Panc1 (cell line): ENCODE measurements around the gene SSTR5.

Experiments used
- POLR2AphosphoS5 ChIP-seq: IDR thresholded peaks from 2 replicates; pipeline ENCODE4 v1.6.1; 2012; ENCODE audit warnings: mild to moderate bottlenecking, low read depth, low read length, moderate library complexity
- TF ChIP-seq, protein P1 (sequence below): fragments of 450-650 bp; IDR thresholded peaks from 2 replicates; pipeline ENCODE4 v1.5.1; 2017; ENCODE audit warnings: mild to moderate bottlenecking

DNA sequence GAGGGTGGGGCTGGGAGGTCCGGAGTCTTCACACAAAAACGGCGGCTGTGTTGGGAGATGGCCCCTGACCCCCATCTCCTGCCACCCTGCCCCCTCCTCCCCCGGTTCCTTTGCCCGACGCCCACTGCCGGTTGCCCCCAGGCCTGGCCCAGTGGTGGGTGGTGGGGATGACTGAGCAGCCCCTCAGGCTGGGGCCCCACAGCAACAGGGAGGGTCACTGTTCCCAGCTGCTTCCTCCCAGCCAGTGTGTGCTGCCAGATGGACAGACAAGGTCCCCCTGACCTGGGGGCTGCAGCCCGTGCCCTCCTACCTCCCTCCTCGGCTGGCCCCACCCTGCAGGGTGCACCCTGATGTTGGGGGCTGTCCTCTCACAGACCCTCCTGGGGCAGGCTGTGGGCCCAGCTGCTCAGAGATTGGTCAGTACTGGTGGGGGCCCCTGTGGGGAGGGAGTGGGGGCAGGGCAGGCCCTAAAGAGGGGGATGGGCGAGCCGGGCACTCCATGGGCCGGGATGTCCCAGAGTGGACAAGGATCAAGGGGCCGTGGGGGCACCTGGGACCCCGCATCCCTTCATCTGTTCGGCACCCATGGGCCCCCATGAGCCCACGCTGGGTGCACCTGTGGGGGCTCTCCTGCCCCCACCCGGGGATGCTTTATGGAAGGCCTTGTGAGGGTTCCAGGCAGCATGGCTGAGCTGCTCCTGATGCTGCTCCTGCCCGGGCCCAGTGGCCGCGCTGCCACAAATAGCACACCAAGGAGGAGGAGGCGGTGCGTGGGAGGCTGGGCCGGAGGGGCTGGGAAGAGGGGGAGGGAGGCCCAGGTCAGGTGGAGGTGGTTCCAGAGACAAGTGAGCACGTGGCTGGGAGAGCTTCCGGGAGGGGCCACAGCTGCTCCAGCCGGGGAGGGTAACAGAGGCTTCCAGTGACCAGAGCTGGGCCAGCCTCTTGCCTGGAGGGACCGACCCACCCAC lies 18.4 kb downstream of the SSTR5 start:
- TF ChIP-seq POLR2AphosphoS5 = no peak
- TF ChIP-seq, protein P1, sequence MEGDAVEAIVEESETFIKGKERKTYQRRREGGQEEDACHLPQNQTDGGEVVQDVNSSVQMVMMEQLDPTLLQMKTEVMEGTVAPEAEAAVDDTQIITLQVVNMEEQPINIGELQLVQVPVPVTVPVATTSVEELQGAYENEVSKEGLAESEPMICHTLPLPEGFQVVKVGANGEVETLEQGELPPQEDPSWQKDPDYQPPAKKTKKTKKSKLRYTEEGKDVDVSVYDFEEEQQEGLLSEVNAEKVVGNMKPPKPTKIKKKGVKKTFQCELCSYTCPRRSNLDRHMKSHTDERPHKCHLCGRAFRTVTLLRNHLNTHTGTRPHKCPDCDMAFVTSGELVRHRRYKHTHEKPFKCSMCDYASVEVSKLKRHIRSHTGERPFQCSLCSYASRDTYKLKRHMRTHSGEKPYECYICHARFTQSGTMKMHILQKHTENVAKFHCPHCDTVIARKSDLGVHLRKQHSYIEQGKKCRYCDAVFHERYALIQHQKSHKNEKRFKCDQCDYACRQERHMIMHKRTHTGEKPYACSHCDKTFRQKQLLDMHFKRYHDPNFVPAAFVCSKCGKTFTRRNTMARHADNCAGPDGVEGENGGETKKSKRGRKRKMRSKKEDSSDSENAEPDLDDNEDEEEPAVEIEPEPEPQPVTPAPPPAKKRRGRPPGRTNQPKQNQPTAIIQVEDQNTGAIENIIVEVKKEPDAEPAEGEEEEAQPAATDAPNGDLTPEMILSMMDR = no peak
